WTC11 (cell line): ENCODE data around the gene ETV7. TPM values are rescaled to one million over a fixed set of nuclear protein-coding genes. Genes with fewer than 3 reads are reported as not detected.

Experiments used
- ATAC-seq: fragments of 200-7000 bp; cut with Tn5 transposase; 2 replicates; pipeline ENCODE4 v1.10.0; 2021; ENCODE audit warnings: mild to moderate bottlenecking, moderate library complexity
- CTCF ChIA-PET: fragments of 300-600 bp; sonication (Branson Sonifier 250); formaldehyde crosslinking; loops from one replicate; lab custom pipeline; 2021; ENCODE audit warnings: antibody characterized with exemption; lab: Charles Lee
- POLR2A ChIA-PET: fragments of 350-600 bp; sonication (Branson Sonifier 250); formaldehyde crosslinking; loops from one replicate; lab custom pipeline; 2021; ENCODE audit warnings: antibody characterized with exemption; lab: Charles Lee
- DNase-seq: peaks from one replicate; pipeline ENCODE4 v3.0.0; 2021; ENCODE audit warnings: low spot score
- H3K27ac Mint-ChIP-seq: 2 replicates; pipeline ENCODE4 v1.8.0; 2021; ENCODE audit warnings: mixed read lengths
- H3K27me3 Mint-ChIP-seq: 2 replicates; pipeline ENCODE4 v1.8.0; 2021; ENCODE audit warnings: low read depth, mild to moderate bottlenecking, moderate library complexity, mixed read lengths
- H3K36me3 Mint-ChIP-seq: 2 replicates; pipeline ENCODE4 v1.8.0; 2021; ENCODE audit warnings: mixed read lengths
- H3K4me1 Mint-ChIP-seq: 2 replicates; pipeline ENCODE4 v1.8.0; 2022; ENCODE audit warnings: mixed read lengths
- H3K4me3 Mint-ChIP-seq: 2 replicates; pipeline ENCODE4 v1.8.0; 2021; ENCODE audit warnings: mild to moderate bottlenecking, moderate library complexity, mixed read lengths
- H3K9me3 Mint-ChIP-seq: 2 replicates; pipeline ENCODE4 v1.8.0; 2021; ENCODE audit warnings: mixed read lengths
- AR ChIP-seq: fragments of 250-450 bp; sonication (Bioruptor Pico); IDR thresholded peaks from 2 replicates; pipeline ENCODE4 v1.9.0; 2021; ENCODE audit warnings: mild to moderate bottlenecking
- E2F5 ChIP-seq: sonication (generic); formaldehyde crosslinking; IDR thresholded peaks from 2 replicates; pipeline ENCODE4 v1.8.1; 2022; ENCODE audit warnings: mild to moderate bottlenecking, moderate library complexity, missing genetic modification reagents
- FOXP4 ChIP-seq: sonication (generic); formaldehyde crosslinking; IDR thresholded peaks from 2 replicates; pipeline ENCODE4 v1.8.0; 2022; ENCODE audit warnings: mild to moderate bottlenecking, missing genetic modification reagents
- GTF2I ChIP-seq: fragments of 250-450 bp; sonication (Bioruptor Pico); conservative IDR thresholded peaks from 2 replicates; pipeline ENCODE4 v1.4.0; 2021; ENCODE audit warnings: mild to moderate bottlenecking
- HMGXB4 ChIP-seq: sonication (generic); formaldehyde crosslinking; IDR thresholded peaks from 2 replicates; pipeline ENCODE4 v1.8.1; 2023; ENCODE audit warnings: mild to moderate bottlenecking, moderate library complexity, missing genetic modification reagents
- NFE2L1 ChIP-seq: sonication (generic); formaldehyde crosslinking; IDR thresholded peaks from 2 replicates; pipeline ENCODE4 v1.8.1; 2023; ENCODE audit warnings: missing genetic modification reagents
- NFYB ChIP-seq: sonication (generic); formaldehyde crosslinking; conservative IDR thresholded peaks from 2 replicates; pipeline ENCODE4 v1.8.0; 2022; ENCODE audit warnings: low read depth, missing genetic modification reagents
- SMAD4 ChIP-seq: sonication (generic); formaldehyde crosslinking; IDR thresholded peaks from 2 replicates; pipeline ENCODE4 v1.8.0; 2022; ENCODE audit warnings: mild to moderate bottlenecking, missing genetic modification reagents
- SOX15 ChIP-seq: fragments of 250-450 bp; sonication (Bioruptor Pico); IDR thresholded peaks from 2 replicates; pipeline ENCODE4 v1.9.0; 2021; ENCODE audit warnings: mild to moderate bottlenecking
- SP1 ChIP-seq: sonication (generic); formaldehyde crosslinking; conservative IDR thresholded peaks from 2 replicates; pipeline ENCODE4 v1.8.1; 2022; ENCODE audit warnings: missing genetic modification reagents
- ZNF121 ChIP-seq: sonication (generic); formaldehyde crosslinking; IDR thresholded peaks from 2 replicates; pipeline ENCODE4 v1.8.0; 2023; ENCODE audit warnings: missing genetic modification reagents
- ZNF138 ChIP-seq: sonication (generic); formaldehyde crosslinking; conservative IDR thresholded peaks from 2 replicates; pipeline ENCODE4 v1.8.1; 2022; ENCODE audit warnings: mild to moderate bottlenecking, moderate library complexity, missing genetic modification reagents
- ZNF423 ChIP-seq: fragments of 250-450 bp; sonication (Bioruptor Pico); IDR thresholded peaks from 2 replicates; pipeline ENCODE4 v2.1.2; 2022; ENCODE audit warnings: mild to moderate bottlenecking, moderate library complexity
- ZNF425 ChIP-seq: fragments of 250-450 bp; sonication (Bioruptor Pico); conservative IDR thresholded peaks from 2 replicates; pipeline ENCODE4 v1.9.0; 2021; ENCODE audit warnings: mild to moderate bottlenecking
- total RNA-seq: library from RNA; stranded (reverse); gene quantifications from 3 replicates; pipeline ENCODE4 v1.2.3, GENCODE V29; 2021

The ETV7 gene
- total RNA-seq, 1 experiment from 2014 or later = 0.68 TPM

GRCh38 chr6:36353411-36353915, 34.0 kb downstream of the ETV7 start (continued):
- TF ChIP-seq HMGXB4 (CRISPR knock-in tag) (no peak), GTF2I (CRISPR knock-in tag) (no peak), AR (no peak), ZNF425 (CRISPR knock-in tag) (no peak), FOXP4 (CRISPR knock-in tag) (no peak), SOX15 (CRISPR knock-in tag) (no peak), SMAD4 (CRISPR knock-in tag) (no peak)

GRCh38 chr6:36352477-36353157, 34.9 kb downstream of the ETV7 start:
- DNase-seq (no peak), ATAC-seq (no peak)
- CTCF ChIA-PET = interaction anchor here (2.1 to 3.4 kb wide), 2 partner anchors 12 to 50 kb away, joined by 8 to 14 read pairs; no protein-coding TSS in a partner anchor
- no peaks in the 10 kb centered on the region for H3K4me1 Mint-ChIP-seq
- POLR2A ChIA-PET = no interaction called here
- TF ChIP-seq ZNF423 (CRISPR knock-in tag) (no peak), NFE2L1 (CRISPR knock-in tag) (no peak), SP1 (CRISPR knock-in tag) (no peak), ZNF138 (CRISPR knock-in tag) (no peak), E2F5 (no peak), NFYB (CRISPR knock-in tag) (no peak), ZNF121 (CRISPR knock-in tag) (no peak)
- no peaks in the 10 kb centered on the region; the same call in 1 of the 2 replicates for H3K36me3 Mint-ChIP-seq
- peaks cover 3% of the 10 kb centered on the region; the same call in 1 of the 2 replicates for H3K27me3 Mint-ChIP-seq
- peaks cover 14% of the 10 kb centered on the region for H3K9me3 Mint-ChIP-seq
- no peak overlapping the region for H3K4me3 Mint-ChIP-seq
- H3K27ac Mint-ChIP-seq = no peak overlapping the region
